PC-3 (cell line): Measurements from ENCODE around the gene CERS1.

Experiments used
- CTCF ChIP-seq: fragments of 300-600 bp; sonication (generic); conservative IDR thresholded peaks from 2 replicates; pipeline ENCODE4 v1.5.1; 2017; ENCODE audit warnings: antibody characterized with exemption, low read depth, mild to moderate bottlenecking, low read length
- EZH2 ChIP-seq: fragments of 300-600 bp; sonication (generic); IDR thresholded peaks from one replicate; pipeline ENCODE4 v1.6.1; 2017; ENCODE audit warnings: antibody characterized with exemption, mild to moderate bottlenecking, low read length; ENCODE audit not compliant: unreplicated experiment
- EZH2phosphoT487 ChIP-seq: fragments of 300-600 bp; sonication (generic); IDR thresholded peaks from 2 replicates; pipeline ENCODE4 v1.6.1; 2018; ENCODE audit warnings: mild to moderate bottlenecking, antibody characterized with exemption, low read length, borderline replicate concordance

- TF ChIP-seq EZH2phosphoT487 (no peak), EZH2 (no peak), CTCF (no peak)
Observed at GRCh38 chr19:18831524-18832305, 64.2 kb downstream of the CERS1 start, which contains the start of gene UPF1.
